HUES48 (cell line): Measurements from ENCODE around the gene THADA.
"Not testable (repeated sequence)": the region's sequence is repeated elsewhere in the genome, so short reads cannot be mapped to it uniquely, and the experiment has no call there.

Experiments
- H3K27ac ChIP-seq: one replicate; pipeline ENCODE4 v1.7.0; 2013; ENCODE audit warnings: low read depth, low read length, inconsistent platforms
- H3K27me3 ChIP-seq: 2 replicates; pipeline ENCODE4 v1.6.1; 2013; ENCODE audit warnings: mild to moderate bottlenecking, low read length; ENCODE audit not compliant: control insufficient read depth, insufficient read depth
- H3K36me3 ChIP-seq: 2 replicates; pipeline ENCODE4 v1.6.1; 2013; ENCODE audit warnings: low read length; ENCODE audit not compliant: control insufficient read depth, insufficient read depth
- H3K4me1 ChIP-seq: 2 replicates; pipeline ENCODE4 v1.6.1; 2013; ENCODE audit warnings: mild to moderate bottlenecking, low read length; ENCODE audit not compliant: control insufficient read depth, insufficient read depth
- H3K4me3 ChIP-seq: 2 replicates; pipeline ENCODE4 v1.5.1; 2013; ENCODE audit warnings: mild to moderate bottlenecking, low read depth, low read length
- H3K9ac ChIP-seq: 2 replicates; pipeline ENCODE4 v1.6.1; 2013; ENCODE audit warnings: mild to moderate bottlenecking, low read depth, low read length, moderate library complexity
- H3K9me3 ChIP-seq: 2 replicates; pipeline ENCODE4 v1.6.1; 2013; ENCODE audit warnings: low read length; ENCODE audit not compliant: control insufficient read depth, insufficient read depth

The THADA gene

GRCh38 chr2:43284347-43284746 is 311.5 kb downstream of the THADA start:
- peaks cover 22% of the 10 kb centered on the region for H3K9me3 ChIP-seq
- not testable (repeated sequence) for H3K27me3 ChIP-seq, H3K4me1 ChIP-seq, H3K27ac ChIP-seq, H3K4me3 ChIP-seq, H3K9ac ChIP-seq
- peaks cover 35% of the 10 kb centered on the region for H3K36me3 ChIP-seq

- no peaks in the 10 kb centered on the region for H3K27me3 ChIP-seq
- H3K9me3 ChIP-seq, result peaks cover 21% of the 10 kb centered on the region
- H3K36me3 ChIP-seq, result peaks cover 20% of the 10 kb centered on the region
- H3K27ac ChIP-seq, result no peak overlapping the region
- H3K9ac ChIP-seq, result no peak overlapping the region
- H3K4me1 ChIP-seq, result no peaks in the 10 kb centered on the region; the same call in 1 of the 2 replicates
- H3K4me3 ChIP-seq, result no peak overlapping the region
Measured at GRCh38 chr2:43280994-43281393, 314.8 kb downstream of the THADA start.

- no peak overlapping the region for H3K27ac ChIP-seq
Measured at GRCh38 chr2:43279317-43279840, 316.5 kb downstream of the THADA start.

GRCh38 chr2:43278564-43279220 is 317.1 kb downstream of the THADA start:
- Histone ChIP-seq H3K4me3 (no peak overlapping the region), H3K36me3 (no peaks in the 10 kb centered on the region), H3K9ac (no peak overlapping the region), H3K4me1 (no peaks in the 10 kb centered on the region; the same call in 1 of the 2 replicates), H3K27me3 (no peaks in the 10 kb centered on the region), H3K9me3 (no peaks in the 10 kb centered on the region), H3K27ac (no peak overlapping the region)

More at GRCh38 chr2:43279317-43279840, 316.5 kb downstream of the THADA start:
- Histone ChIP-seq H3K36me3 (peaks cover 5% of the 10 kb centered on the region; the same call in 1 of the 2 replicates), H3K4me3 (no peak overlapping the region), H3K9me3 (peaks cover 6% of the 10 kb centered on the region), H3K4me1 (no peaks in the 10 kb centered on the region; the same call in 1 of the 2 replicates), H3K9ac (no peak overlapping the region), H3K27me3 (no peaks in the 10 kb centered on the region)

GRCh38 chr2:43276962-43277391 is 318.9 kb downstream of the THADA start:
- Histone ChIP-seq H3K27ac (no peak overlapping the region), H3K4me1 (no peaks in the 10 kb centered on the region; the same call in 1 of the 2 replicates), H3K9ac (no peak overlapping the region), H3K36me3 (no peaks in the 10 kb centered on the region), H3K4me3 (no peak overlapping the region), H3K9me3 (no peaks in the 10 kb centered on the region), H3K27me3 (no peaks in the 10 kb centered on the region)

- Histone ChIP-seq H3K9ac (no peak overlapping the region), H3K27ac (no peak overlapping the region), H3K9me3 (no peaks in the 10 kb centered on the region), H3K4me1 (no peaks in the 10 kb centered on the region; the same call in 1 of the 2 replicates), H3K4me3 (no peak overlapping the region), H3K36me3 (no peaks in the 10 kb centered on the region), H3K27me3 (no peaks in the 10 kb centered on the region)
Measured at GRCh38 chr2:43276266-43276941, 319.4 kb downstream of the THADA start.

GRCh38 chr2:43274721-43275120 is 321.1 kb downstream of the THADA start:
- no peaks in the 10 kb centered on the region for H3K36me3 ChIP-seq
- H3K4me1 ChIP-seq, result no peaks in the 10 kb centered on the region; the same call in 1 of the 2 replicates
- H3K9me3 ChIP-seq, result no peaks in the 10 kb centered on the region
- H3K4me3 ChIP-seq, result no peak overlapping the region
- no peak overlapping the region for H3K9ac ChIP-seq
- H3K27ac ChIP-seq, result no peak overlapping the region
- no peaks in the 10 kb centered on the region for H3K27me3 ChIP-seq

- Histone ChIP-seq H3K27me3 (no peaks in the 10 kb centered on the region), H3K36me3 (no peaks in the 10 kb centered on the region), H3K4me1 (peaks cover 4% of the 10 kb centered on the region; the same call in 1 of the 2 replicates), H3K27ac (no peak overlapping the region), H3K4me3 (no peak overlapping the region), H3K9ac (no peak overlapping the region), H3K9me3 (no peaks in the 10 kb centered on the region)
Measured at GRCh38 chr2:43274055-43274454, 321.8 kb downstream of the THADA start.

- H3K9ac ChIP-seq, result no peak overlapping the region
- H3K36me3 ChIP-seq, result no peaks in the 10 kb centered on the region
- no peak overlapping the region for H3K4me3 ChIP-seq
- peaks cover 7% of the 10 kb centered on the region; the same call in 1 of the 2 replicates for H3K4me1 ChIP-seq
- no peaks in the 10 kb centered on the region for H3K9me3 ChIP-seq
- no peak overlapping the region for H3K27ac ChIP-seq
- H3K27me3 ChIP-seq, result no peaks in the 10 kb centered on the region
Measured at GRCh38 chr2:43273529-43273928, 322.3 kb downstream of the THADA start.

GRCh38 chr2:43270930-43271615 is 324.8 kb downstream of the THADA start:
- no peak overlapping the region for H3K9ac ChIP-seq
- H3K4me3 ChIP-seq, result no peak overlapping the region
- no peaks in the 10 kb centered on the region for H3K27me3 ChIP-seq
- no peaks in the 10 kb centered on the region for H3K9me3 ChIP-seq
- no peaks in the 10 kb centered on the region for H3K36me3 ChIP-seq
- H3K27ac ChIP-seq, result no peak overlapping the region
- peaks cover 11% of the 10 kb centered on the region for H3K4me1 ChIP-seq
